OCI-LY3 (cell line): ENCODE data around the gene ZNF384.
A peak's percentile ranks its signal among the peaks of the same experiment; 100 is the strongest.

ENCODE experiments used
- H2AFZ ChIP-seq: fragments of 200-600, 300-600 bp; shearing (Covaris generic); 2 replicates; pipeline ENCODE4 v1.6.0; 2014; ENCODE audit warnings: antibody characterized with exemption, low read depth, low read length
- H3K27ac ChIP-seq: fragments of 200-600, 300-600 bp; sonication (generic); 2 replicates; pipeline ENCODE4 v1.5.1; 2014; ENCODE audit warnings: mild to moderate bottlenecking, low read length, moderate library complexity, mixed read lengths
- H3K27me3 ChIP-seq: fragments of 200-600, 300-600 bp; sonication (generic); 2 replicates; pipeline ENCODE4 v1.6.1; 2014; ENCODE audit warnings: low read depth, low read length, mixed read lengths
- H3K36me3 ChIP-seq: fragments of 200-600, 300-600 bp; sonication (generic); replicated peaks from 2 replicates; pipeline ENCODE3; 2014; ENCODE audit warnings: low read depth, low read length, mixed read lengths
- H3K4me1 ChIP-seq: fragments of 300-600, 200-600 bp; sonication (generic); 2 replicates; pipeline ENCODE4 v1.6.1; 2014; ENCODE audit warnings: low read length, mixed read lengths
- H3K4me2 ChIP-seq: fragments of 200-600, 300-600 bp; sonication (generic); 2 replicates; pipeline ENCODE4 v1.6.1; 2014; ENCODE audit warnings: low read length, mixed read lengths
- H3K4me3 ChIP-seq: fragments of 300-600, 200-600 bp; sonication (generic); 2 replicates; pipeline ENCODE4 v1.5.1; 2014; ENCODE audit warnings: antibody characterized with exemption, mild to moderate bottlenecking, low read length, moderate library complexity
- H3K79me2 ChIP-seq: fragments of 300-600, 200-600 bp; shearing (Covaris generic); 2 replicates; pipeline ENCODE4 v1.6.1; 2014; ENCODE audit warnings: mild to moderate bottlenecking, low read length, mixed read lengths
- H3K9ac ChIP-seq: fragments of 300-600, 200-600 bp; shearing (Covaris generic); 2 replicates; pipeline ENCODE4 v1.6.0; 2014; ENCODE audit warnings: mild to moderate bottlenecking, low read length, moderate library complexity
- H3K9me3 ChIP-seq: fragments of 200-600, 300-600 bp; shearing (Covaris generic); 2 replicates; pipeline ENCODE4 v1.6.1; 2014; ENCODE audit warnings: low read length, mixed read lengths; ENCODE audit not compliant: insufficient read depth
- H4K20me1 ChIP-seq: fragments of 200-600, 300-600 bp; sonication (generic); 2 replicates; pipeline ENCODE4 v1.6.1; 2016; ENCODE audit warnings: low read length, mixed read lengths; ENCODE audit not compliant: insufficient read depth
- EZH2phosphoT487 ChIP-seq: fragments of 200-600 bp; shearing (Covaris generic); IDR thresholded peaks from 2 replicates; pipeline ENCODE4 v1.6.1; 2018; ENCODE audit warnings: antibody characterized with exemption, mixed run types, low read depth
- TF ChIP-seq, protein P1 (sequence below): fragments of 200-600, 300-600 bp; sonication (generic); IDR thresholded peaks from 2 replicates; pipeline ENCODE4 v1.5.1; 2014; ENCODE audit warnings: antibody characterized with exemption, low read length, low read depth

ZNF384 gene

DNA sequence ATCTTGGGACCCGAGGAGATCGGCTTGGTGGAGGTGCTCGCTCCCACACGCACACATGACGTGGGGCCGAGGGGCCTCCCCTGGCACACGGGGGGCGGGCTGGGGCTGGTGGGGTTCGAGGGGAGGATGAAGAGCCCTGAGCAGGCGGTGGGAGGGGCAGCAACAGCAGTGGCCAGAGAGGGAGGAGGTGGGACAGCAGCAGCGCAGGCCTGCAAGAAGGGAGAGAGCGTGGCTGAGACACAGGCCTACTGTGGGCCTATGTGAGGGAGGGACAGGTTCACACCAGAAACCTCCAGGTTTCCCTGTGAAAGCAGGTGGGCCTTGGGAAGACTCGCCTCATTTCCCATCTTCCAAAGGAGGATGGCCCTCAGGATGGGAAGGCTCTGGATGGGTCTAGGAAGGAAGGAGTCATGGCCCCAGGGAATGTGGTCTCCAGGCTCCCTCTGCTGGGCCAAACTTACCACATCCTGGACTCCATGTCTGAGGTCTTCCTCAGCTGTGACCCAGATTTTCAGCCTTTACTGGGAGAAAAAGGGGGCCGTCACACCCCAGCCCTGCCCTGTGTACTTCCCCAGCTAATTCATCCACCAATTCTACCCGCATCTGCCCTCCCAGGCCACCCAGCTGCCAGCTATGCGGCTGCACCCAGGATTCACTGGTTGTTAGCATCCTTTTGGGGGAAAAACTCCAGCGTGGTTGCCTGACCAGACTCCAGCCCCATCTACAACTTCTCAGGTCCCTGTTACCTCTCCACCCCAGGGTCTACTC is 8.6 kb upstream of the ZNF384 start:
- Histone ChIP-seq H3K4me1 (peaks cover 25% of the 10 kb centered on the region), H3K36me3 (no peaks in the 10 kb centered on the region), H3K9ac (no peak overlapping the region), H2AFZ (no peak overlapping the region; the same call in 1 of the 2 replicates), H3K79me2 (no peaks in the 10 kb centered on the region), H4K20me1 (no peaks in the 10 kb centered on the region), H3K4me2 (peak overlapping the region; percentile 42; the same call in 1 of the 2 replicates), H3K9me3 (no peaks in the 10 kb centered on the region), H3K27me3 (no peaks in the 10 kb centered on the region), H3K27ac (no peak overlapping the region), H3K4me3 (no peak overlapping the region)
- TF ChIP-seq, protein P1, sequence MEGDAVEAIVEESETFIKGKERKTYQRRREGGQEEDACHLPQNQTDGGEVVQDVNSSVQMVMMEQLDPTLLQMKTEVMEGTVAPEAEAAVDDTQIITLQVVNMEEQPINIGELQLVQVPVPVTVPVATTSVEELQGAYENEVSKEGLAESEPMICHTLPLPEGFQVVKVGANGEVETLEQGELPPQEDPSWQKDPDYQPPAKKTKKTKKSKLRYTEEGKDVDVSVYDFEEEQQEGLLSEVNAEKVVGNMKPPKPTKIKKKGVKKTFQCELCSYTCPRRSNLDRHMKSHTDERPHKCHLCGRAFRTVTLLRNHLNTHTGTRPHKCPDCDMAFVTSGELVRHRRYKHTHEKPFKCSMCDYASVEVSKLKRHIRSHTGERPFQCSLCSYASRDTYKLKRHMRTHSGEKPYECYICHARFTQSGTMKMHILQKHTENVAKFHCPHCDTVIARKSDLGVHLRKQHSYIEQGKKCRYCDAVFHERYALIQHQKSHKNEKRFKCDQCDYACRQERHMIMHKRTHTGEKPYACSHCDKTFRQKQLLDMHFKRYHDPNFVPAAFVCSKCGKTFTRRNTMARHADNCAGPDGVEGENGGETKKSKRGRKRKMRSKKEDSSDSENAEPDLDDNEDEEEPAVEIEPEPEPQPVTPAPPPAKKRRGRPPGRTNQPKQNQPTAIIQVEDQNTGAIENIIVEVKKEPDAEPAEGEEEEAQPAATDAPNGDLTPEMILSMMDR: peak; percentile 58
- no peak for TF ChIP-seq EZH2phosphoT487

GRCh38 chr12:6696690-6697583 is 7.8 kb upstream of the ZNF384 start:
- Histone ChIP-seq H2AFZ (peak overlapping the region; percentile 3; the same call in 1 of the 2 replicates), H3K4me3 (0 out of 2 replicates have a peak overlapping the region, but pooled peaks have one; percentile 1), H3K9me3 (no peaks in the 10 kb centered on the region), H3K4me2 (peak overlapping the region; percentile 42), H3K27ac (no peak overlapping the region), H3K27me3 (no peaks in the 10 kb centered on the region), H3K79me2 (no peaks in the 10 kb centered on the region), H3K36me3 (no peaks in the 10 kb centered on the region), H3K9ac (no peak overlapping the region), H4K20me1 (no peaks in the 10 kb centered on the region), H3K4me1 (peaks cover 25% of the 10 kb centered on the region)
- TF ChIP-seq, protein P1: no peak

- no peaks in the 10 kb centered on the region for H3K36me3 ChIP-seq
- no peak overlapping the region for H3K4me2 ChIP-seq
- H3K4me3 ChIP-seq: no peak overlapping the region
- TF ChIP-seq EZH2phosphoT487: no peak
- TF ChIP-seq, protein P1: no peak
- H3K9ac ChIP-seq: no peak overlapping the region
- H3K27ac ChIP-seq: no peak overlapping the region
- no peaks in the 10 kb centered on the region for H3K9me3 ChIP-seq
- H4K20me1 ChIP-seq: no peaks in the 10 kb centered on the region
- no peak overlapping the region for H2AFZ ChIP-seq
- H3K27me3 ChIP-seq: no peaks in the 10 kb centered on the region
- H3K4me1 ChIP-seq: peaks cover 25% of the 10 kb centered on the region
- no peaks in the 10 kb centered on the region for H3K79me2 ChIP-seq
Measured at GRCh38 chr12:6695313-6696045, 6.3 kb upstream of the ZNF384 start.
